Psoas muscle (tissue), 8 donors: ENCODE data around the gene TSPAN33. TPM values are rescaled to one million over a fixed set of nuclear protein-coding genes. Genes with fewer than 3 reads are reported as not detected.

ENCODE experiments used
- ATAC-seq, 4 donors: fragments of 200-7000 bp; cut with Tn5 transposase; one replicate each; pipeline ENCODE4 v1.9.1; 2020; ENCODE audit warnings: moderate library complexity in 3 of 4, mild to moderate bottlenecking in 2 of 4
- DNase-seq, 2 donors: peaks; one replicate each; pipeline ENCODE4 v3.0.0-alpha.2; 2020
- H3K27ac ChIP-seq: fragments of 200-600 bp; one replicate; pipeline ENCODE4 v1.8.0; 2022
- H3K27me3 ChIP-seq, 3 donors: fragments of 200-600 bp in 1 of 3; one replicate each; pipeline versions ENCODE4 v1.6.1 to v1.8.0; 2013 to 2022; ENCODE audit warnings: low read length in 2 of 3, mild to moderate bottlenecking in 2 of 3, moderate library complexity in 1 of 3; ENCODE audit not compliant: insufficient read depth in 3 of 3
- H3K36me3 ChIP-seq, 2 donors: fragments of 200-600 bp in 1 of 2; one replicate each; pipeline versions ENCODE4 v1.6.1 to v1.8.0; 2013 to 2022; ENCODE audit warnings: low read depth in 1 of 2, mild to moderate bottlenecking in 1 of 2, moderate library complexity in 1 of 2; ENCODE audit not compliant: insufficient read depth in 1 of 2
- H3K4me1 ChIP-seq: fragments of 200-600 bp; one replicate; pipeline ENCODE4 v1.8.0; 2022
- H3K4me3 ChIP-seq: fragments of 200-600 bp; one replicate; pipeline ENCODE4 v1.8.0; 2022; ENCODE audit warnings: mild to moderate bottlenecking
- H3K9me3 ChIP-seq: fragments of 200-600 bp; one replicate; pipeline ENCODE4 v1.8.0; 2022
- WGBS, 3 donors: extraction: QIAGEN DNeasy Blood & Tissue Kit; methylation state at CpG; one replicate each; pipeline versions ENCODE4 v1.1.6 to v1.1.7; 2013; 5-methylcytosine and 5-hydroxymethylcytosine counted together
- intact Hi-C, 2 donors: fragments of 100-400 bp; cut with DNase I; formaldehyde crosslinking; loops; one replicate each; pipeline versions ENCODE4 v1.11.0 to v1.14.2; 2022
- polyA plus RNA-seq, 3 donors: library from polyadenylated mRNA; stranded (reverse); fragments of 200-250 nt; gene quantifications; one replicate each; pipeline ENCODE4 v1.2.3, GENCODE V29; 2013
- total RNA-seq, 4 donors: library from RNA; stranded (reverse); fragmentation: NEBNext Ultra II Directional in 2 of 4; extraction: Animal tissue kit (Norgen Biotek cat#: 25700) in 2 of 4; gene quantifications; one replicate each; pipeline versions ENCODE4 v1.2.1 to v1.2.4, GENCODE V29; 2021 to 2023
- TF ChIP-seq, protein P1 (sequence below): fragments of 200-600 bp; IDR thresholded peaks from one replicate; pipeline ENCODE4 v1.8.0; 2022; ENCODE audit warnings: antibody characterized with exemption
- donor health status: healthy with polysubstance abuse.
- donor health status: DM: no; HTN: no; CAD: no; lungs with moderate emphysema.
- donor health status: Bipolar disorder and iron deficiency.
- donor health status: healthy.
- donor health status: DM: yes; HTN: yes; CAD: no.
- donor health status: DM: no; HTN: no; CAD: no.
- donor health status: DM: no; HTN: no; CAD: no.
- donor health status: DM: yes; HTN: yes; CAD: no.

Gene TSPAN33
- total and polyA plus RNA-seq, 7 donors, result 2.2 to 15.4 (median 9.1) TPM

DNA sequence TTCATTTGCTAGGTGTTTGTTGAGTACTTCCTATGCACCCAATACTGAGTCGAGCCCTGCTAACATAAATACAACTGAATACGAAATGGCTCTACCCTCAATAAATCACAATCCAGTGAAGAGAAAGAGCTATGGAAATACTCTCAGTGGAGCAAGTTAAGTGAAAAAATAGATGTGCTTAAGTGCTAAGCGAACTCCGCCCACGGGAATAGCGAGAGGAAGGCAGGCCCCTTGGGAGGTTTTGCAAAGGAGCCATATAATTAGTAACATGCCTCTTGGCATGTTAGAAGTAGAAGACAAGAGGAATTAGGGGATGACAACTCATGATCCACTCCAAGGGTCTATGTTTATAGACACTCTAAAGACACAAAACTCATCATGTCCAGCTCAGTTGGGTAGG is 42.8 kb upstream of the TSPAN33 start:
- H3K27me3 ChIP-seq, result no peaks in the 10 kb centered on the region
- H3K27ac ChIP-seq, result no peak overlapping the region
- TF ChIP-seq, protein P1, sequence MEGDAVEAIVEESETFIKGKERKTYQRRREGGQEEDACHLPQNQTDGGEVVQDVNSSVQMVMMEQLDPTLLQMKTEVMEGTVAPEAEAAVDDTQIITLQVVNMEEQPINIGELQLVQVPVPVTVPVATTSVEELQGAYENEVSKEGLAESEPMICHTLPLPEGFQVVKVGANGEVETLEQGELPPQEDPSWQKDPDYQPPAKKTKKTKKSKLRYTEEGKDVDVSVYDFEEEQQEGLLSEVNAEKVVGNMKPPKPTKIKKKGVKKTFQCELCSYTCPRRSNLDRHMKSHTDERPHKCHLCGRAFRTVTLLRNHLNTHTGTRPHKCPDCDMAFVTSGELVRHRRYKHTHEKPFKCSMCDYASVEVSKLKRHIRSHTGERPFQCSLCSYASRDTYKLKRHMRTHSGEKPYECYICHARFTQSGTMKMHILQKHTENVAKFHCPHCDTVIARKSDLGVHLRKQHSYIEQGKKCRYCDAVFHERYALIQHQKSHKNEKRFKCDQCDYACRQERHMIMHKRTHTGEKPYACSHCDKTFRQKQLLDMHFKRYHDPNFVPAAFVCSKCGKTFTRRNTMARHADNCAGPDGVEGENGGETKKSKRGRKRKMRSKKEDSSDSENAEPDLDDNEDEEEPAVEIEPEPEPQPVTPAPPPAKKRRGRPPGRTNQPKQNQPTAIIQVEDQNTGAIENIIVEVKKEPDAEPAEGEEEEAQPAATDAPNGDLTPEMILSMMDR, result no peak
- no peaks in the 10 kb centered on the region for H3K9me3 ChIP-seq
- H3K36me3 ChIP-seq, result no peaks in the 10 kb centered on the region
- intact Hi-C loops, result no loop called here
- H3K4me3 ChIP-seq, result no peak overlapping the region
- DNase-seq (no peak), ATAC-seq (no peak)
- H3K4me1 ChIP-seq, result peaks cover 8% of the 10 kb centered on the region
- 62 to 76% (median 74%) methylated on average over 6 of the region's 6 CpGs for WGBS, 3 donors

DNA sequence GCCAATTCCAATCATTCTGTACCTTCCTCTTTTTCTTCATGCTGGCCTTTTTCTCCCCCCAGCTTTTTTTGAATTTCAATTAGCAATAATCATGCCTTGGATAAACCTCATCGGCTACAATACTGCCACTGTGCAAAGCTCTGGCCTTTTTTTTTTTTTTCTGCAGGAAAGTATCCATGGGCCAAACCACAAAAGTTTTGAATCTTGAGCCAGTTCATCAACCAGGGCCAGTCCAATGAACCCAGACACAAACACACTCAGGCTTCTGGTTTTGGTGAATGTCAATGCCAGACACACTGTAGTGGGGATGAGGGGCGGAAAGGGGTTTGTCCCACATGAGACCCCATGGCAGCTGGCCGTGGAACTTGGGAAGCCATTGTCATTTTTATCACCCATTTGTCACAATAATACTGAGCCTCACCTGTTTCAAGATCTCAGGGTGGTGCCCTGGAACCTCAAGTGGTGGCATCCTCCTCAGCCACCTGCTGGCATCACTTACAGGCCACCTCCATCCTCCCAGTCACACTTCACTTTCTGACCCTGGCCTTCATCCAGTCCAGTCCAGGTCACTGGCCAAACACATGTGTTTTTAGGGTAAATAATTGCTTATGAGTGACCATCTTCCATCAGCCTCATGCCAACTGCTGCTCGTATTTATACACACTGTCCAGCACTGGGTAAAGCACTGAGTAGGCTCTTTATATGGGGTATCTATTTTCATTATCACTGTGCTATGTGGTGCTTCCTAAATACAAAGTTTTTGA is 40.8 kb upstream of the TSPAN33 start:
- Histone ChIP-seq H3K27me3 (no peaks in the 10 kb centered on the region), H3K4me3 (no peak overlapping the region), H3K27ac (no peak overlapping the region), H3K36me3 (no peaks in the 10 kb centered on the region), H3K9me3 (no peaks in the 10 kb centered on the region), H3K4me1 (peaks cover 8% of the 10 kb centered on the region)
- TF ChIP-seq, protein P1, result no peak
- ATAC-seq (no peak), DNase-seq (no peak)
- intact Hi-C loops, result no loop called here
- 87 to 91% (median 91%) methylated on average over 4 of the region's 4 CpGs for WGBS, 3 donors

DNA sequence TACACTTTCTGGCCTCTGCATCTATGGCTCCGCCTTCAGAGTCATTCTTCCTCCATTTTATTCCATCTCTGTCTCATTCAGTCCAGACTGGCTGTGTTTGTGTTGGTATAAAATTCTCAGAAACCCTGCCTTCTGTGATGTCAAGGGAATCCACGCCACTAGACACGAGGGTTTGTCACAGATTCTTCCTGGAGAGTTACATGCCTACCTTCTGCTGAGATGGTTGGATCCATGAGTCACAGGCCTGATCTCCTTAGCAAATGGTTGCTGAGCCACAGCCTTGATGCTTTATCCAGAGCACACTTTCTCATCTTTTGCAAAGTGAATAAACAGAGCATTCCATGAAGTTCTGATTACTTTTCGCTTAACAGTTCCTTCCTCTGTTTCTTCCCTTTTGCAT is 35.9 kb upstream of the TSPAN33 start:
- no peak overlapping the region for H3K4me3 ChIP-seq
- WGBS, 3 donors, result 80 to 93% (median 89%) methylated on average over 4 of the region's 4 CpGs
- TF ChIP-seq, protein P1, result no peak
- ATAC-seq (no peak), DNase-seq (no peak)
- H3K4me1 ChIP-seq, result no peaks in the 10 kb centered on the region
- H3K27me3 ChIP-seq, result no peaks in the 10 kb centered on the region
- no peak overlapping the region for H3K27ac ChIP-seq
- H3K9me3 ChIP-seq, result no peaks in the 10 kb centered on the region
- H3K36me3 ChIP-seq, result no peaks in the 10 kb centered on the region
- intact Hi-C loops, result no loop called here

DNA sequence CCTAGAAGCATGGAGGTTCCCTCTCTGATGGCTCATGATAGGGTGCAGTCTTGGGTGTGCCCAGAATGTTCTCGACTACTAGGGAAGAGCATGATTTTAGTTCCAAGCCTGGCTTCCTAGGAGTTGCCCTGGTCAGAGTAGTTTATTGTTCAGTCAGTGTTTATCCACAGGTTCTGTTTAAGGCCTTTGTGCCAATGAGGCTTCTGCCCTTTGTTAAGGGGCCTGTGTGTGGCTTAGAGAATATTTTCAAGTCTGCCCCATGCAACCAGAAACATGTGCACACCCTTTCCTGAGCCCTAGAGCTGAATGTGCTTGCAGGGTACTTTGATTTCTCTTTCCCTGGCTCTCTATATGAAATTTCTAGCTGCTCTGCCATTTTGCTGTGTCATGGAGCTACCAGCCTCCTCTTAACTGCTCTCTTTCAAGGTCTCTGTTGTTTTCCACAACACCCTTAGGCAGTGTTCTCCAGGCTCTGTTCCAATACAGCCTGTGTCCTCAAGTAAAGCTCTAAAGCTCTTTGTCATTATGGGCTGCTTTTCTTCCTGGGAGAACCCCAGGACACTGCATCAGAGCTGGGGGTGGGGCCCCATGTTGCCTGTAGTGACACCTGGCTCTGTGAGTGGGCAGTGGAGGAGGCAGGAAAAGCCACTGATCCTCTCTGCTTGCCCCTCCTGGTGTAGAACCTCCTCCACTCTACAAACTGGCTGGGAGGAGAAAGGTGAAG is 34.1 kb upstream of the TSPAN33 start:
- 87 to 100% (median 94%) methylated on average over 1 of the region's 1 CpG for WGBS, 3 donors
- H3K36me3 ChIP-seq, result no peaks in the 10 kb centered on the region
- no peaks in the 10 kb centered on the region for H3K9me3 ChIP-seq
- no peak for ATAC-seq
- H3K27ac ChIP-seq, result no peak overlapping the region
- no peak overlapping the region for H3K4me3 ChIP-seq
- intact Hi-C loops, result no loop called here
- H3K27me3 ChIP-seq, result no peaks in the 10 kb centered on the region
- no peaks in the 10 kb centered on the region for H3K4me1 ChIP-seq
- TF ChIP-seq, protein P1, result no peak
- no peak for DNase-seq
